ENCODE measurements around the gene SDR39U1. TPM values are rescaled to one million over a fixed set of nuclear protein-coding genes. Genes with fewer than 3 reads are reported as not detected.

Gene SDR39U1
- total RNA-seq, 1 donor from 2014 or later: 12.0 TPM

DNA sequence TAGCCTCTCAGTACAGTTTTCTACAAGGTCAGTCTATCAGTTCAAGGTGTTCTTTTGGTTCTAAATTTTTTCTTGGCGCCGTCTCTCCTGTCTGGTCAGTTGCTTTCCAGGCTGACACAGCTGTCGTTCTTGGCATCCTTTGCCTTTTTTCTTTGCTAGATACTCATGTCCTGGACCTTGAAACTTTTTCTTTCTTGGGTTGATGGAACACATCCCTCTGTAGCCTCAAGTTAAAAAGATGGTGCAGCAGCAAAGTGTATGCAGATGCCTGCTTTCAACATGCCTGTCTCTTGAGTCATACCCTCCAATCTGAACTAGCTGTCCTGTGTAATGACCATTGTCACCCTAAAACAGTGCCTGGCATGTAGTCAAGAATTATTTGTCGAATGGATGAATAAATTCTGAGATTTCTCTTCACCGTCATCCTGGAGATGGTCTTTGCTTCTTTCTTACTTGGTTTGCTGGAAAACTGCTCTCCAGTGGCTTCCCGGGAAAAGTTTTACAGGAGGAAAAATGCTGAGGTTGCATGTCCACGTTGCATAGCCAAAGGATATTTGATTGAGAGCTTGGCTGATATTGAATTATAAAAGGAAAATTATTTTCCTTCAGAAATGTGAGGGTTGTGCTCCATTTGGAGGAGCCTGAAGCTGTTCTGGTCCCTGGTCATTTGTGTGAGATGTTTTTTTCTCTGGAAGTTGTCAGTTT, 39.1 kb downstream of the SDR39U1 start:
- H3K4me3 ChIP-seq (ENCODE audit: low read length in 3 of 3): no peak overlapping the region
- H3K27me3 ChIP-seq (ENCODE audit: control insufficient read depth in 3 of 3, insufficient read depth in 3 of 3, low read length in 3 of 3): peaks cover 0 to 10% (median 0%) of the 10 kb centered on the region in 3 donors
- no peak overlapping the region for H3K9ac ChIP-seq (ENCODE audit: low read depth in 1 of 3, low read length in 3 of 3)
- H3K4me1 ChIP-seq (ENCODE audit: control insufficient read depth in 3 of 3, insufficient read depth in 3 of 3, low read length in 3 of 3): peaks cover 8 to 27% (median 18%) of the 10 kb centered on the region in 3 donors
- no peaks in the 10 kb centered on the region for H3K9me3 ChIP-seq (ENCODE audit: control insufficient read depth in 3 of 3, low read length in 3 of 3)
- H3K27ac ChIP-seq (ENCODE audit: low read depth, low read length): no peak overlapping the region
- H3K36me3 ChIP-seq (ENCODE audit: control insufficient read depth in 3 of 3, insufficient read depth in 3 of 3, low read length in 3 of 3): peaks cover 0 to 1% (median 0%) of the 10 kb centered on the region in 3 donors

DNA sequence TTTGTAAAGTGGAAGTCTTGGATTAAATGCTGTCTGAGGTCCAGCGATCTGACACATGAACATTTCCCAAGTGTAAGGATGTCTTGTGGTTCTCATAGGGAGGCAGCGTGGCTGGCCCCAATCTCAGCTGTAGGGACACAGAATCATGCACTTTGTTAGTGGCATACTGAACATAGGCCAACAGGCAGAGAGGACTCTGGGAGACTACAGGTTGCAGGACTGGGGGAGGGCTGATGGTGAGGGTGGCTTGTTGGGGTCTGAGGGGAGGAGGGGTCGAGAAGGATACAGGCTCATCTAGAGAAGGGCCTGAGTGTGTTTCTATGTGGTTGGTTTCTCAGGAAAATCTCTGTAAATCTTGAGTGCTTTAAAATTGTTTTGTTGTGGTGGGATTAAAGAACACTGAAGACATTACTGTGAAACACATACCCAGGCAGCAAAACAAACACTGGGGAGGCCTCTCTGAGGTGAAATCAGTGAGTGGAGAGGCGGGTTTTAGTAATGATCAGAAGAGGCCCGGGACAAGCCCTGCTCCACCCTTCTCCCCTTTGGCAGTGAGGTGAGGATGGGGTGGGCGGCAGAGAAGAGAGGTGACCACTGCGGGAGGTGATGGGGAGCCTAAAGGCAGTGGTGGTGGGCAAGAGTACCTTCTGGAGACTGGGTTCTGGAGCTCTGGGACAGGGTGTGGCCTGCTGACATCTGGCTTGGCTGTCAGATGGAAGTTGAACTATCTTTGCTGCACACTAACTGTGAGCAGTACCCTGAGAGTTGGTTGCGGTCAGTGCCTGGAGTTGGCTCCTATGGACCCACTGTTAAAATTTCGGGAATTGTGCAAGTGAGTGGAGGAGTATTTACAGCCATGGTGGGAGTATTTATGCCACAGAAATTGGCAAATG, 40.5 kb downstream of the SDR39U1 start:
- peaks cover 0 to 6% (median 0%) of the 10 kb centered on the region in 3 donors for H3K27me3 ChIP-seq (ENCODE audit: control insufficient read depth in 3 of 3, insufficient read depth in 3 of 3, low read length in 3 of 3)
- no peak overlapping the region for H3K4me3 ChIP-seq (ENCODE audit: low read length in 3 of 3)
- no peaks in the 10 kb centered on the region for H3K36me3 ChIP-seq (ENCODE audit: control insufficient read depth in 3 of 3, insufficient read depth in 3 of 3, low read length in 3 of 3)
- H3K9ac ChIP-seq (ENCODE audit: low read depth in 1 of 3, low read length in 3 of 3): no peak overlapping the region
- H3K9me3 ChIP-seq (ENCODE audit: control insufficient read depth in 3 of 3, low read length in 3 of 3): no peaks in the 10 kb centered on the region
- H3K27ac ChIP-seq (ENCODE audit: low read depth, low read length): no peak overlapping the region
- H3K4me1 ChIP-seq (ENCODE audit: control insufficient read depth in 3 of 3, insufficient read depth in 3 of 3, low read length in 3 of 3): peaks cover 8 to 28% (median 27%) of the 10 kb centered on the region in 3 donors

DNA sequence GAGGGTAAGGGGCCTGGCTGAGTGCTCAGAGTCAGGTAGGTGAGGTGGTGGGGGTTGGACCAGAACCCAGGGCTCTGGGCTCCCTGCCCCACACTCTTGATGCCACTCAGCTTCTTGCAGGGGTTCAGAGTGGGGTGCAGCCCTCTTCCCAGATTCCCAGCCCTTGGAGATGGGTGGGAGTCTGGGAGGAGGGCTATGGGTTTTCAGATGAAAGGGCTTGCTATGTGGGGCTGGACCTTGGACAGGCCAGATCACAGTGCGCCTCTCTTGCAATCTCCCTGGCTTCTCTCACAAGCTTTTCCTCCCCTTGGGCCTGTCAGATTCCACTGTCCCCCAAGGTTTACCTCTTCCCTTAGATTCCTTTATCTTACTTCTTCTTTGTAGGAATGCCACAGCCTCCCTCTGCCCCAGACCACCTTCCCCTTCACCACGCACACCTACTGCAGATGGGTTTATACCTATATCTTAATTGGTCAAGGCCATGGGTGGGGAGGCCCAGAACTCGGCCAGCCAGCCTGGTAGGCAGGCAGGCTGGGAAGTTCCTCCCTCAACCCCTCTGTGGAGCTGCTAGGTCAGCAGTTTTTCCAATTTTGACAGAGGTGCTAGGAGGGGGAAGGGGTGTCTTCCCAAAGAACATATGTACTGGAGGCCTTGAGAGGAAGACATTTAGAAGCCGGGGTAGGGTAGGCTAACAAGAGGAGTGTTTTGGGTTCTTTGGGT, 42.4 kb downstream of the SDR39U1 start:
- Histone ChIP-seq H3K36me3 (ENCODE audit: control insufficient read depth in 3 of 3, insufficient read depth in 3 of 3, low read length in 3 of 3) (no peaks in the 10 kb centered on the region), H3K4me1 (ENCODE audit: control insufficient read depth in 3 of 3, insufficient read depth in 3 of 3, low read length in 3 of 3) (peaks cover 8 to 28% (median 27%) of the 10 kb centered on the region in 3 donors), H3K9me3 (ENCODE audit: control insufficient read depth in 3 of 3, low read length in 3 of 3) (no peaks in the 10 kb centered on the region), H3K4me3 (ENCODE audit: low read length in 3 of 3) (peak overlapping the region; percentile 68 to 72 (median 69)), H3K27ac (ENCODE audit: low read depth, low read length) (peak overlapping the region; percentile 19), H3K9ac (ENCODE audit: low read depth in 1 of 3, low read length in 3 of 3) (peak overlapping the region; percentile 14 to 71 (median 20)), H3K27me3 (ENCODE audit: control insufficient read depth in 3 of 3, insufficient read depth in 3 of 3, low read length in 3 of 3) (peaks cover 0 to 6% (median 0%) of the 10 kb centered on the region in 3 donors)

DNA sequence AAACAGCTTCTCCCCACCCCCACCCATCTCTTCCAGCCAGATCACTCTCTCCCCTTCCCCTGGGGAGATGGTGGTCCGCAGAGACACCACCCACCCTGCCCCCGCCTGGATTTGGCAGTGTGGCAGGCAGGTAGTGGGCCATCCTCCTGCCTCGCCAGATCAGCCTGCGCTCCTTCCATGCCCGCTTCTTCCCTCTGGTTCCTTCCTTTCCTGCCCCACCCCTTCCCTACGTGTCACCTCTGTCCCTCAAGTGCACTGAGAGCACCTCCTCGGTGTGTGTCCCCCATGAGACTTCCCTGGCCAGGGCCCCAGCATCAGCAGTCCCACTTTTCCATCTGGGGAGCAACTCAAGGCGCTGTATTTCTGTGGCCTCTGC, 43.1 kb downstream of the SDR39U1 start:
- Histone ChIP-seq H3K4me3 (ENCODE audit: low read length in 3 of 3) (peak overlapping the region; percentile 68 to 72 (median 69)), H3K4me1 (ENCODE audit: control insufficient read depth in 3 of 3, insufficient read depth in 3 of 3, low read length in 3 of 3) (peaks cover 8 to 27% (median 24%) of the 10 kb centered on the region in 3 donors), H3K36me3 (ENCODE audit: control insufficient read depth in 3 of 3, insufficient read depth in 3 of 3, low read length in 3 of 3) (no peaks in the 10 kb centered on the region), H3K27ac (ENCODE audit: low read depth, low read length) (peak overlapping the region; percentile 19), H3K9me3 (ENCODE audit: control insufficient read depth in 3 of 3, low read length in 3 of 3) (no peaks in the 10 kb centered on the region), H3K27me3 (ENCODE audit: control insufficient read depth in 3 of 3, insufficient read depth in 3 of 3, low read length in 3 of 3) (peaks cover 0 to 6% (median 0%) of the 10 kb centered on the region in 3 donors), H3K9ac (ENCODE audit: low read depth in 1 of 3, low read length in 3 of 3) (peak overlapping the region; percentile 45 to 71 (median 47))

DNA sequence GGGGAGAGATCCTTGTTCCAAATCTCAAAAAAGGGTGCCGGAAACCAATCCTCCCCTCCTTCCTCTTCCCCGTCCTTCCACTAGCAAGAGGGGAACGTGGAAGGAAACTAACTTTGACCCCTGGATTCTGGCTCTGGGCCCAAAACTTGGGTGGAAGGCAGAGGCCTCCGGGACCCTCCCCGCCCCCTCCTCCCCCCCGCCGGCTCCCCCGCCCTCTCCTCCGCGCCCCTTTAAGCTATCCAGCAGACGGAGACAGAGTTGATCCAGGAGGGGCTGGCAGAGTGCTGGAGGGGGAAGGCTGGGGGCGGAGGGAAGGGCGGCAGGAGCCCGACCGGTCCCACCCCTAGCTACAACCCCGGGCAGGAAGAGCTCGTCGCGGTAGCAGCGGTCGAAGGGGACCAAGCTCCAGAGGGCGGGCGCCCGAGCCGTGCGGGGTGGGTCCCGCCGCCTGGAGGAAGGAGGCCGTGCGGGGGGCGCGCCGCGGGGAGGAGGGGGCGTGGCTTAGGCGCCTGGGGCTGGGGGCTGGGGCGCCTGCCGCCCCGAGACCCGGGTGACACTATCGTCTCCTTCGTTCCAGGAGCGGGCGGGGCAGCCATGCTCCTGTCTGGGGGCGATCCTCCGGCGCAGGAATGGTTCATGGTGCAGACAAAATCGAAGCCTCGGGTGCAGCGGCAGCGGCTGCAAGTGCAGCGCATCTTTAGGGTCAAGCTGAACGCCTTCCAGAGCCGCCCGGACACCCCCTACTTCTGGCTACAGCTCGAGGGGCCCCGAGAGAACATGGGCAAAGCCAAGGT, 43.7 kb downstream of the SDR39U1 start, which contains the start of gene NYNRIN:
NYNRIN (plus strand) TSS at position 351 of the 794 bp plus-strand sequence; CDS start at position 595, 244 bp downstream.
- Histone ChIP-seq H3K9ac (ENCODE audit: low read depth in 1 of 3, low read length in 3 of 3) (peak within 1 kb of the TSS; percentile 45 to 71 (median 47)), H3K27me3 (ENCODE audit: control insufficient read depth in 3 of 3, insufficient read depth in 3 of 3, low read length in 3 of 3) (peaks cover 0 to 8% (median 0%) of the 10 kb centered on the region in 3 donors), H3K9me3 (ENCODE audit: control insufficient read depth in 3 of 3, low read length in 3 of 3) (no peaks in the 10 kb centered on the region), H3K4me3 (ENCODE audit: low read length in 3 of 3) (peak within 1 kb of the TSS; percentile 68 to 72 (median 69)), H3K36me3 (ENCODE audit: control insufficient read depth in 3 of 3, insufficient read depth in 3 of 3, low read length in 3 of 3) (no peaks in the 10 kb centered on the region), H3K27ac (ENCODE audit: low read depth, low read length) (peak within 1 kb of the TSS; percentile 56), H3K4me1 (ENCODE audit: control insufficient read depth in 3 of 3, insufficient read depth in 3 of 3, low read length in 3 of 3) (peaks cover 8 to 27% (median 24%) of the 10 kb centered on the region in 3 donors)

DNA sequence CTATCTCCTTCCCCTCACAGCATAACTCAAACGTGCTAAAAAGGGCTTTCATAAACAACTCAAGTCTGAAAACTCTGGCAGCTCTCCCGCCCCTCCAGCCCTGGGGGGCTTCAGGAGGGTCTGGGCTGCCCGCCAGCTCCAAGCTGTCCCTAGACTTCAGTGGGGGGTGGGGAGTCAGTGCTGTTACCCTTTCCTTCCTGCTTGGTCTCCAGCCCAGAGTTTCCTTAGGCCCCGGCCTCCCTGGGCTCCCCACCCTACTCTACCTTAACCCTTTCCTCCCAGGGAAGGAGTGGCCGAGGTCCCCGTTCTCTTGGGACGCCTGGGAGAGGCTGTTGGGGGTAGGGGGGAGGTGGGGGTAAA, 44.3 kb downstream of the SDR39U1 start:
- H3K27me3 ChIP-seq (ENCODE audit: control insufficient read depth in 3 of 3, insufficient read depth in 3 of 3, low read length in 3 of 3): peaks cover 0 to 10% (median 0%) of the 10 kb centered on the region in 3 donors
- no peaks in the 10 kb centered on the region for H3K36me3 ChIP-seq (ENCODE audit: control insufficient read depth in 3 of 3, insufficient read depth in 3 of 3, low read length in 3 of 3)
- H3K9ac ChIP-seq (ENCODE audit: low read depth in 1 of 3, low read length in 3 of 3): peak overlapping the region in 1 of 3 donors; percentile 40
- peak overlapping the region; percentile 56 for H3K27ac ChIP-seq (ENCODE audit: low read depth, low read length)
- no peak overlapping the region for H3K4me3 ChIP-seq (ENCODE audit: low read length in 3 of 3)
- no peaks in the 10 kb centered on the region for H3K9me3 ChIP-seq (ENCODE audit: control insufficient read depth in 3 of 3, low read length in 3 of 3)
- peaks cover 8 to 24% (median 23%) of the 10 kb centered on the region in 3 donors for H3K4me1 ChIP-seq (ENCODE audit: control insufficient read depth in 3 of 3, insufficient read depth in 3 of 3, low read length in 3 of 3)

DNA sequence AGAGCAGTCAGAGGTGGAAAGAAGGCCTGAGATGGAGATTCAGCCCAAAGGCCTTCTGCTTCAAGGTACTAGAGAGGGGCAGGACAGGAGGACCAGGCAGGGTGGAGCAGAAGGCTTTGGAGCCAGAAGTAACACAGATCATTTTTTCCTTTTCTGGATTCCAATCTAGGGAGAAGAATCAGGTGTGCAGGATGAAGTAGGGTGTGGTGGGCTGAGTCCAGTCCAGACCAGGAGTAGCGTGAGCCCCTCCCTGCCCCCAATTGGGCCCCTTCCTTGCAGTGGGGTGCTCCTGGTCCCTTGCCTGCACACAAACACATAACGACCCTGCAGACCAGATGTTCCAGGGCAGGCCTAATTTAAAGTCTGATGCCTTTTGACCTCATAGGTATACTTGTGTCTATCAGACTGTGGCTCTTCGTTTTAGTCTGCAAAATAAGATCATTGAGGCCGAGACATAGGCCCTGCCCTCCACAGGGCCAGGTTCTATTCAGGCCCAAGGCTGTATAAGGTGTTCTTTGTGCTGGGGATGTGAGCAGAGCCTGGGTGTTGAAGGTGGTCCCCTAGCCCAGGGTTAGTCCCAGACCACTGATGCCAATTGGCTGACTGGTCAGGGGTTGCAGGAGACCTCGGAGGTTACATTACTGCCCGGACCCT, 44.8 kb downstream of the SDR39U1 start:
- H3K9ac ChIP-seq (ENCODE audit: low read depth in 1 of 3, low read length in 3 of 3): peak overlapping the region in 1 of 3 donors; percentile 40
- H3K36me3 ChIP-seq (ENCODE audit: control insufficient read depth in 3 of 3, insufficient read depth in 3 of 3, low read length in 3 of 3): no peaks in the 10 kb centered on the region
- H3K27ac ChIP-seq (ENCODE audit: low read depth, low read length): peak overlapping the region; percentile 56
- H3K9me3 ChIP-seq (ENCODE audit: control insufficient read depth in 3 of 3, low read length in 3 of 3): no peaks in the 10 kb centered on the region
- peaks cover 0 to 10% (median under 1%) of the 10 kb centered on the region in 3 donors for H3K27me3 ChIP-seq (ENCODE audit: control insufficient read depth in 3 of 3, insufficient read depth in 3 of 3, low read length in 3 of 3)
- H3K4me1 ChIP-seq (ENCODE audit: control insufficient read depth in 3 of 3, insufficient read depth in 3 of 3, low read length in 3 of 3): peaks cover 8 to 24% (median 18%) of the 10 kb centered on the region in 3 donors
- H3K4me3 ChIP-seq (ENCODE audit: low read length in 3 of 3): no peak overlapping the region

DNA sequence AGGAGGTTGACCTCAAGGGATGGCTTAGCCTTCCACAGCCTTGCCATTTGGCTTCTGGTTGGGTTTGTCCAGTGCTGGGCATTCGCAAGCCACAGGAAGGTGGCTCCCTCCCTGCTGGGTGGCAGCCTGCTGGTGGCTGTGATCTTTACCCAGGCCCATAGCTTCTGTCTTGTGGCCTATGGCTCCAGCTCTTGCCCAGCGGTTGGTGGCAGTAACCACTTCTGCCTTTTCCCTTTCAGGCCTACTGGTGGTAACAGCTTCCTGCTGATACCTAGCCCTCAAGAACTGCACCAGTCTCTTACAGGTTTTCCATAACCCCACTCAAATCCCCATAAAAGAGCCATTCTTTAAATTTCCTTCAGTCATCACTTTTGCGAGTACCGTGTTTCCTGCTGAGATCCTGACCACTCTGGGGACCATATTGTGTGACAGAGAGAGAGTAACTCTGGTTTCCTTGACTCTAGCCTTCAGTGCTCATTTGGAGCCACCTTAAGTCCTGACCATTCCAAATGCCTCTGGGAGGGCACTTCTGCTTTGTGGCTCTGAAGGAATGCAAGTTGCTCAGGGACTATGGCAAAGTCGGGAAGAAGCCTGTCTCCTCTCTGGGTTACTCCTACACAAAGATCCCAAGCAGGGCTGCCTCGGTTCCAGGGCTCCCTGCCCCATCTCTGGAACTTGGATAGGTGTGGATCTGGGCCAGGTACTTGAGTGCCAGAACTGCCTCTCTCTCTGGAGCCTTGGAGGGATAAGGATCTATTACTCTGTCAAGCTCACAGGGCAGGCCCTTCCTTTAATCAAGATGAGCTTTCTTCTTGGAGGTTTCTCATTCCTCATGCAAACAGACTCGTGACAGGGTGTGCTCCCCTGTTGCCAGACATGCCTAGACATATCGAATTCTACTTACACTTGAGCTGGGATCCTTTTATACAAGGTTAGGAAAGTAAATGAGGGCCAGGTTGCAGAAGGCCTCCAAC, 46.7 kb downstream of the SDR39U1 start:
- Histone ChIP-seq H3K27ac (ENCODE audit: low read depth, low read length) (no peak overlapping the region), H3K9ac (ENCODE audit: low read depth in 1 of 3, low read length in 3 of 3) (no peak overlapping the region), H3K9me3 (ENCODE audit: control insufficient read depth in 3 of 3, low read length in 3 of 3) (no peaks in the 10 kb centered on the region), H3K36me3 (ENCODE audit: control insufficient read depth in 3 of 3, insufficient read depth in 3 of 3, low read length in 3 of 3) (no peaks in the 10 kb centered on the region), H3K4me1 (ENCODE audit: control insufficient read depth in 3 of 3, insufficient read depth in 3 of 3, low read length in 3 of 3) (peaks cover 5 to 22% (median 14%) of the 10 kb centered on the region in 3 donors), H3K4me3 (ENCODE audit: low read length in 3 of 3) (no peak overlapping the region), H3K27me3 (ENCODE audit: control insufficient read depth in 3 of 3, insufficient read depth in 3 of 3, low read length in 3 of 3) (peaks cover 3 to 16% (median 11%) of the 10 kb centered on the region in 3 donors)
